Measurements from ENCODE around the gene EHBP1L1.

- TF ChIP-seq CTCF (IDR thresholded peaks at IDR 0.05; ENCODE audit: insufficient read depth, low read depth, low read length) (no peak), EZH2 (IDR thresholded peaks at IDR 0.05; ENCODE audit: insufficient read depth, low read length) (no peak)
Observed at GRCh38 chr11:65552388-65552951, 23.4 kb upstream of the EHBP1L1 start.
